NT2/D1 (cell line): ENCODE measurements around the gene AOAH.

Experiments used
- SUZ12 ChIP-seq: IDR thresholded peaks from 2 replicates; pipeline ENCODE4 v1.6.1; 2011; ENCODE audit not compliant: insufficient read length, insufficient read depth; ENCODE audit errors: extremely low read depth
- YY1 ChIP-seq: IDR thresholded peaks from 2 replicates; pipeline ENCODE4 v1.6.1; 2011; ENCODE audit not compliant: insufficient read length, insufficient read depth
- ZNF274 ChIP-seq: IDR thresholded peaks from 2 replicates; pipeline ENCODE4 v1.6.1; 2011; ENCODE audit warnings: mild to moderate bottlenecking, low read depth, low read length

DNA sequence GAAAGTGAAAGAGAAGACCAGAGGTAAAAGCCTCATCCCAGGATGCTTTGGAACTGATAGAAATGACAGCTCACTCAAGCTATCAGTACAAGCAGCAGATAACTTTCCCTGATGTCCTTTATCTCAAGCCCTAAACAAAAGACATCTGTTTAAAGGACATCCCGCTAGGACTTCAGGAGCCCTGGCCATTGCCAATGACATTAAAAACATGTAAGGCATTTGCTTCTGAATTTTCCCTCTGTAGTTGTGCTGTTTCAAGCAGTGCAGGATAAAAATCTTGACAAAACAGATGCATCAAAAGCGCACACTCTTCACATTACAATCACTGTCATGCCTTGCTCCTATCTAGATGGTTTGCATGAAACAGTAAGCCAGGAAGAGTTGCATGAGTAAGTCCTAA lies 159.8 kb downstream of the AOAH start:
- TF ChIP-seq YY1 (no peak), ZNF274 (no peak), SUZ12 (no peak)
